ENCODE results near the gene SPEM3.
A peak's percentile ranks its signal among the peaks of the same experiment; 100 is the strongest.

The SPEM3 gene

GRCh38 chr17:7428557-7428956 is at the start of gene SPEM3:
Gene SPEM3, plus strand, starts transcription at chr17:7428857. Its CDS starts 46 bp downstream, at chr17:7428903.
- DNase-seq = no peak

- DNase-seq = no peak
Observed at GRCh38 chr17:7379134-7379533, 49.5 kb upstream of the SPEM3 start.

- peak; percentile 15 for DNase-seq
Observed at GRCh38 chr17:7380321-7380720, 48.3 kb upstream of the SPEM3 start.

DNA sequence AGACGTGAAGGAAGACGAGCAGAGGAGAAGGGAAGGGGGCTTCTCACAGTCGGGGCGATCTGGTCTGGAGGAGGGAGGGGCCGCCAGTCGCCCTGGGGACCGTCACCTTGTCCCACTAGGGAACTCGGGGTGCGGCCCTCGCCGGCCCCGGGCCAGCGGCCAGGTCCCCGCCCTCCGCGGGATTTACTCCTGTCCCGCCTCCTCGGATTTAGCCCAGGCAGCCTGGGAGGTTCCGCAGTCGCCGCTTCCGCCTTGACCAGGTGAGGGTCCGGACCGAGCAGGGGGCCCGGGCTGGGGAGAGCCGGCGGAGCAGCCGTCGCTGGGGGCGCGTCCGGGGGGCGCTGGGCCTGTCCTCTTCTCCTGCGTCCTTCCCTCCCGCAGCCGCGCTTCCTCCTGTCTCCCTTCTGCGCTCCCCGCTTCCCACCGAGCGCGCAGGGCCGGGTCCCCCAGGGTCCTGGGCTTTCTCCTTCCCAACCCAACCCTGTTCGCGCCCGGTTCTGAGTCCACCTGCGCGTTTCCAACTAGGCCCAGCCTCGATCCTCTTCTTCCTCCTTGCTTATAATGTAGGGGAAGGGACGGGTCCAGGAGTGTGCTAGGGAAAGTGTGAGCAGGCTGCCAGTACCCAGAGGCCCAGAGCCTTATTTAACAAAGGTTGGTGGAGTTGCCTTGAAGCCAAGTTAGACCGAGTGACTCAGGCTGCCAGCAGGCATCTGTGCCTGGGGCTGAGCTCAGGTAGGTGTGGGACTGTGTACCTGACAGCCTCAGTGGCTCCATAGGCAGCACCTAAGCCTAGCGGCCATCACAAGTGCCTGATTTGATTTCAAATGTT is 47.6 kb upstream of the SPEM3 start, which contains the start of gene TNK1:
Gene TNK1, plus strand, starts transcription at position 235 of the 829 bp plus-strand sequence. CDS start 1,838 bp downstream, outside the sequence.
- no peak for DNase-seq

GRCh38 chr17:7382901-7383300 is 45.8 kb upstream of the SPEM3 start:
- DNase-seq = no peak

GRCh38 chr17:7383371-7383741 is 45.3 kb upstream of the SPEM3 start:
- no peak for DNase-seq

- peak; percentile 40 for DNase-seq
Observed at GRCh38 chr17:7383742-7384488, 44.7 kb upstream of the SPEM3 start.

GRCh38 chr17:7384489-7385081 is 44.1 kb upstream of the SPEM3 start:
- no peak for DNase-seq

DNA sequence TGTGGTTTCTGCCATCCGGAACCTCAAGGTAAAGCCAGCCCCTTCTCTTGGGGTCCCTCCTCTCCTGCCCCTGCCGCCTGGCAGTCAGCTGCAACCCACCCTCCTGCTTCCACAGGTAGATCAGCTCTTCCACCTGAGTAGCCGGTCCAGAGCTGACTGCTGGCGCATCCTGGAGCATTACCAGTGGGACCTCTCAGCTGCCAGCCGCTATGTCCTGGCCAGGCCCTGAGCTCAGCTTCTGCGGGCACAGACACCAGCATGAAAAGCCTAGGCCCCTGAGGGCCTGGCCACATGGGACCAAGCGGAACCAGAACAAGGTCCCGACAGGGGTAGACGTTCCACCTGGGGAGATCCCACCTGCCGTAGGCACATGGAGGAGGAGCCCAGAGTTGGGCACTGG is 39.8 kb upstream of the SPEM3 start:
- DNase-seq = no peak

GRCh38 chr17:7389924-7390910 is 38.4 kb upstream of the SPEM3 start:
- no peak for DNase-seq

DNA sequence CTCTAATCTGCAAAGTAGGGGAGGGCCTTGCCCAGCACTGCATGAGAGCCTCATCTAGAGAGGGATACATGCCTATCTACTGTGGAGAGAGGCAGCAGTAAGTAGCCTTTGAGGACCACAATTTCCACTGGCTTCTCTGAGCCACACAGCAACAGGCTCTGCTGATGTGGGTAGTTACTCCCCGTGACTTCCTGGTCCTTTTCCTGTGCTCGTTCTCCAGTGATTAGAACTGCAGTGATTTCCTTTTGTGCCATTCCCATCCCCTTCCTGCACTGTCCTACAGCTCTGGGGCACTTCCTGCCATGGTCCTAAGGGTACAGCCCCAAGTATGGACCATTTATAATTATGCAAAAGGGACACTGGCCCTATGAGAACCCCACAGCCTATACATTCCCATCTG is 37.4 kb upstream of the SPEM3 start:
- no peak for DNase-seq

DNA sequence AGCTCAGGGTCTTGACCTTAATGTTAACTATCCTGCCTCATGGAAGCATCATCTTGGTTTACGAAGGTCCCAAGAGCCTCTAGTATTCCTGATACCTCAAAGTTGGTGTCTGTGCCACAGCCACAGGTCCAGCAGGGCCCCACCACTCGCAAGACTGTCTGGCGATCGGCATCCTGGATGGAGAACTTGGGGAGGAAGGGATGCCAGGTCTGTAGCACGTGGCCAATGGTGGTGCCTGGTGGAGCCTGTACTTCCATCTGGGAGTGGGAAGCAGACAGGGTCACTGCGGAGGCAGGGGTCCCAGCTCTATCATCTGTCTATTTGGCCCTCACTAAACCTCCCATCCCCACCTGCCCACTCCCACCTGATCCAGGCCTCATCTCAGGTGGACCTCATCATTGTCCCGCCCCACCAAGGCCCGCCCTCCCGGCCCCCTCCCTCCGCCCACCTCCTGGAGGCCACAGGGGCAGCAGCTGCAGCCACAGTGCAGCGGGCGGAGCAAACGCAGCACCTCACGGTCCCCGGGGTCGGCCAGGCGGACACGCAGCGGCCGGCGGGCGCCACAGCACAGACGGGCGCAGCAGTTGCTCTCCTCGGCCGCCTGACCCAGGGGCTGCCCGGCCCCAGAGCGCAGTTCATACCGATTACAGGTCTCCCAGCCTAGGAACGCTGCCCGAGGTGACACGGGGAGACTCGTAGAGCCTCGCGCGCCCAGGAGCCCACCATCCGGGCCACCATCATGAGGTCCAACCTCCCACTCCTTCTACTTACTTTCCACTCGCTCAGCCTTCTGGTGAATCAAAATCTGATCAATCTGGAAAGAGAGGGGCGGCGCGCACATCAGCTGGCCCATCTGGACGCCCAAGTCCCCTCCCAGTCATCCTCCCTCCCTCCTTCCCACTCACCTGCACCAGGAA is 35.7 kb upstream of the SPEM3 start:
- DNase-seq = no peak

- DNase-seq = peak; percentile 16
Observed at GRCh38 chr17:7393613-7394451, 34.8 kb upstream of the SPEM3 start.

DNA sequence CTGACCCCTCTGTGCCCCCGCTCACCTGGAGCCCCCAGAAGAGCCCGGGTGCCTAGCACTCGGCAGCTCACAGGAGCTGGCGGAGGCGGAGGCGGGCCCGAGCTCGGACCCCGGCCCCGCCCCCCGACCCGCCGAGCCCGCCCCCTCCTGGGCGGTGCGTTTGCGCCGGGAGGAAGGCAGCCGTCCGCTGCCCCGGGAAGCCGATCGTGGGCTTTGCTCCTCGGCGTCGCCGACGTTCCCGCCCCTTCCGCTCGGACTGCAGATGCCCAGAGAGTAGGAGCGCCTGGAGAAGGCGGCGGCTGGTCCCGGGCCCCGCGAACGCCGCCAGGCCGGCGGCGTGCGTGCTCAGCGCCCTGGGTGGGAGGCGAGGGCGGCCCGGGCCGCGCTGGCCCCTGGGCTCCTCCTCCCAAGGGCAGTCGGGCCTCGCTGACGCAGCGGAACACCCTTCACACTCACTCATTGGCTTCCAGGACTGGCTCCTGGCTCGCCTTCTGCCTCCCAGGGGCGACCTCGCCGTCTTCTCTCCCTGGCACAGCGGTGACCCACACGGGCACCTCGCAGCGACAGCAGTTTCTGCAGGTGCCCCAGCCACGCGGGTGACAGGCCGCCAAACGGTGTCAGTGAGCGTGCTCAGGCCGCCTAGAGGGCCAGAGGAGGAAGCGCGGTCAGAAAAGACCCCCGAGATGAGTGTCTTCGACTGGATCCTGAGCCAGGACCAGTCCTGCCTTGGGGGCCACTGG is 34.0 kb upstream of the SPEM3 start, which contains the start of gene PLSCR3:
Gene PLSCR3, minus strand, starts transcription at position 74 of the 740 bp plus-strand sequence. CDS start 415 bp downstream, outside the sequence.
- DNase-seq = peak; percentile 84

GRCh38 chr17:7396147-7396546 is 32.5 kb upstream of the SPEM3 start:
- DNase-seq = no peak

DNA sequence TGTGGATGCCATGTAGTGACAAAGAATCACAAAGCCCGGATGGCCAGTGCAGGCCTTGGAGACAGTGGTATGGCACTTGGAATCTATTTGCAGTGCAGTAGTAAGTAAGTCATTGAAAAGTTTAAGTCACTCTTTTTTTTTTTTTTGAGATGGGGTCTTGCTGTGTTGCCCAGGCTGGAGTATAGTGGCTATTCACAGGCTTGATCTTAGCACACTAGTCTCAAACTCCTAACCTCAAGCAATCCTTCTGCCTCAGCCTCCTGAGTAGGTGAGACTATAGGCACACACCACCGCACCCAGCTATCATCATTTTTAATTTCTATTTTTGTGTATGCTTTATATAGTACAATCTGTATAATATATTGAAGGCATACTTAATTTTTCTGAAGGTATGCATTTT is 30.0 kb upstream of the SPEM3 start:
- no peak for DNase-seq

GRCh38 chr17:7403043-7403726 is 25.5 kb upstream of the SPEM3 start:
- peak; percentile 9 for DNase-seq

- no peak for DNase-seq
Observed at GRCh38 chr17:7403727-7403976, 25.0 kb upstream of the SPEM3 start.

All from suppressor macrophage treated with lipopolysaccharide for 4 hours (primary cell).